B cell (primary cell): Measurements from ENCODE around the gene THBD. TPM values are rescaled to one million over a fixed set of nuclear protein-coding genes. Genes with fewer than 3 reads are reported as not detected.

Source experiments
- ATAC-seq: fragments of 200-7000 bp; cut with Tn5 transposase; one replicate; pipeline ENCODE4 v1.10.0; 2021; ENCODE audit warnings: low read depth, mild to moderate bottlenecking, moderate number of reproducible peaks, moderate library complexity
- CTCF ChIA-PET: fragments of 350-600 bp; sonication (Branson Sonifier 250); formaldehyde crosslinking; loops from one replicate; lab custom pipeline; 2021; ENCODE audit warnings: antibody characterized with exemption, inconsistent platforms; lab: Charles Lee
- POLR2A ChIA-PET: fragments of 350-600 bp; sonication (Branson Sonifier 250); formaldehyde crosslinking; loops from one replicate; lab custom pipeline; 2021; ENCODE audit warnings: antibody characterized with exemption; lab: Charles Lee
- DNase-seq: peaks from one replicate; pipeline ENCODE4 v3.0.0; 2013
- H2AFZ ChIP-seq: 2 replicates; pipeline ENCODE4 v1.6.1; 2012; ENCODE audit warnings: mild to moderate bottlenecking, low read depth, low read length; ENCODE audit not compliant: insufficient read depth, poor library complexity, severe bottlenecking
- H3K27ac ChIP-seq, 2 donors: 1 replicate in 1 of 2; 2 replicates in 1 of 2; pipeline ENCODE4 v1.5.1; 2012 to 2013; ENCODE audit warnings: low read length in 2 of 2, mild to moderate bottlenecking in 2 of 2, moderate library complexity in 1 of 2
- H3K27me3 ChIP-seq, 4 experiments: fragments of 200-600 bp in 1 of 4; sonication (generic) in 1 of 4; replicated peaks in 1 of 4; 1 replicate in 2 of 4; 2 replicates in 2 of 4; pipeline versions ENCODE4 v1.6.1 to v1.7.0; 2013 to 2016; ENCODE audit warnings: low read length in 3 of 4, mild to moderate bottlenecking in 2 of 4, mixed read lengths in 1 of 4, moderate library complexity in 1 of 4; ENCODE audit not compliant: insufficient read depth in 4 of 4, control insufficient read depth in 3 of 4; ENCODE audit errors: control extremely low read depth in 1 of 4
- H3K36me3 ChIP-seq, 2 experiments: replicated peaks in 1 of 2; 1 replicate in 1 of 2; 2 replicates in 1 of 2; pipeline versions ENCODE4 v1.6.1 to v1.7.1; 2013; ENCODE audit warnings: low read length in 1 of 2; ENCODE audit not compliant: insufficient read depth in 2 of 2, control insufficient read depth in 1 of 2; ENCODE audit errors: control extremely low read depth in 1 of 2, extremely low read depth in 1 of 2
- H3K4me1 ChIP-seq, 2 donors: fragments of 200-600 bp in 1 of 2; sonication (generic) in 1 of 2; 1 replicate in 1 of 2; 2 replicates in 1 of 2; pipeline versions ENCODE4 v1.5.1 to v1.6.1; 2013 to 2017; ENCODE audit warnings: low read length in 2 of 2; ENCODE audit not compliant: control insufficient read depth in 2 of 2, insufficient read depth in 2 of 2
- H3K4me2 ChIP-seq: replicated peaks from 2 replicates; pipeline ENCODE3; 2012; ENCODE audit warnings: mild to moderate bottlenecking, low read depth, low read length; ENCODE audit not compliant: poor library complexity, severe bottlenecking
- H3K4me3 ChIP-seq, 5 experiments: fragments of 200-600 bp in 1 of 5; sonication (generic) in 1 of 5; 1 replicate in 3 of 5; 2 replicates in 2 of 5; pipeline versions ENCODE4 v1.5.1 to v1.7.0; 2011 to 2016; ENCODE audit warnings: low read length in 4 of 5, mild to moderate bottlenecking in 4 of 5, low read depth in 2 of 5, control low read depth in 1 of 5, moderate library complexity in 1 of 5; ENCODE audit not compliant: insufficient read depth in 1 of 5; ENCODE audit errors: control extremely low read depth in 1 of 5, extremely low read depth in 1 of 5
- H3K79me2 ChIP-seq: fragments of 200-600 bp; sonication (generic); one replicate; pipeline ENCODE4 v1.6.0; 2016; ENCODE audit warnings: low read length; ENCODE audit not compliant: control insufficient read depth, insufficient read depth
- H3K9ac ChIP-seq: fragments of 200-600 bp; sonication (generic); 2 replicates; pipeline ENCODE4 v1.6.1; 2017; ENCODE audit warnings: mild to moderate bottlenecking, low read length, moderate library complexity
- H3K9me3 ChIP-seq, 3 donors: one replicate each; pipeline versions ENCODE4 v1.6.1 to v1.7.1; 2013; ENCODE audit warnings: low read length in 2 of 3; ENCODE audit not compliant: control insufficient read depth in 2 of 3, insufficient read depth in 1 of 3; ENCODE audit errors: control extremely low read depth in 1 of 3
- H4K20me1 ChIP-seq: 2 replicates; pipeline ENCODE4 v1.6.0; 2012; ENCODE audit warnings: mild to moderate bottlenecking, low read length; ENCODE audit not compliant: insufficient read depth, control insufficient read depth, poor library complexity, severe bottlenecking
- H3K27ac Mint-ChIP-seq: one replicate; pipeline ENCODE4 v1.8.0; 2021; ENCODE audit warnings: mixed read lengths
- H3K27me3 Mint-ChIP-seq: one replicate; pipeline ENCODE4 v1.8.0; 2021; ENCODE audit warnings: mixed read lengths
- H3K4me1 Mint-ChIP-seq: one replicate; pipeline ENCODE4 v1.8.0; 2021; ENCODE audit warnings: mixed read lengths
- H3K4me3 Mint-ChIP-seq: one replicate; pipeline ENCODE4 v1.8.0; 2021; ENCODE audit warnings: mixed read lengths
- H3K9me3 Mint-ChIP-seq: one replicate; pipeline ENCODE4 v1.8.0; 2022; ENCODE audit warnings: mixed read lengths; ENCODE audit not compliant: insufficient read depth
- CTCF ChIP-seq: fragments of 200-600 bp; IDR thresholded peaks from one replicate; pipeline ENCODE4 v1.8.0; 2022; ENCODE audit warnings: antibody characterized with exemption, mild to moderate bottlenecking
- EZH2 ChIP-seq: IDR thresholded peaks from 2 replicates; pipeline ENCODE4 v1.6.1; 2012; ENCODE audit warnings: borderline replicate concordance, low read depth, mild to moderate bottlenecking, moderate library complexity, low read length; ENCODE audit not compliant: insufficient read depth, poor library complexity, severe bottlenecking
- WGBS: methylation state at CpG from one replicate; pipeline ENCODE4 v1.1.5; 2013; ENCODE audit warnings: missing lambda C conversion rate; ENCODE audit not compliant: insufficient coverage; 5-methylcytosine and 5-hydroxymethylcytosine counted together
- intact Hi-C: fragments of 100-400 bp; cut with micrococcal nuclease; formaldehyde crosslinking; loops from one replicate; pipeline ENCODE4 v1.10.0; 2022
- polyA plus RNA-seq: library from polyadenylated mRNA; depleted of rRNA; stranded (reverse); fragments of >200 nt; gene quantifications from 2 replicates; pipeline ENCODE4 v1.2.3, GENCODE V29; 2012
- total RNA-seq, 2 donors: library from RNA; stranded (reverse); fragments of 120-200 nt in 1 of 2; gene quantifications; 1 replicate in 1 of 2; 2 replicates in 1 of 2; pipeline versions ENCODE4 v1.2.3 to v1.2.4, GENCODE V29; 2013 to 2022

THBD gene
- total and polyA plus RNA-seq, 2 donors (not counting 1 experiment from before 2014, with no cell fraction given) = 0.78 TPM; not detected in 1

DNA sequence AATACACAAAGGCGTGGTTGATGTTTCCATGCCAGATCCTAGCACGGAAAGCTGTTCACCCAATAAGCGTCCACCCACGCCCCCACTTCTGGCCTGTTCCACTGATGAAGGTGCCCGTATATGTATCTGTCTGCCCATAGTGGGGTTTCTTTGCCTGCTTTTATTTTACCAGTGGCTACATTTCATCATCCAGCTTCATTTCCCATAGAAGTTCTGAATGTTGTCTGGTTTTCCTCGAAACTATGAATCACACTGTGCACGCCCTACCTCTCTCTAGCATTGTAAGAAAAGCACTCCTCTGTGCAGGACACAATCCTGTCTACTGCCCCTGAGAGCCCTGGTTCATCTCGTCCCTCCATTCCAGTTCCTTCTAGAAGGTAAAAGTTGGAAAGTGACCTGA is 45.5 kb upstream of the THBD start:
- Mint-ChIP-seq H3K27ac (no peak overlapping the region), H3K9me3 (no peaks in the 10 kb centered on the region), H3K27me3 (no peaks in the 10 kb centered on the region), H3K4me3 (no peak overlapping the region), H3K4me1 (no peaks in the 10 kb centered on the region)
- ChIA-PET POLR2A (no interaction called here), CTCF (no interaction called here)
- no peaks in the 10 kb centered on the region for H3K27me3 ChIP-seq
- WGBS = 89% methylated on average over 5 of the region's 8 CpGs
- no peak for DNase-seq
- TF ChIP-seq EZH2 (no peak), CTCF (no peak)
- no peak for ATAC-seq
- no peak overlapping the region for H3K4me2 ChIP-seq
- H3K79me2 ChIP-seq = no peaks in the 10 kb centered on the region
- intact Hi-C loops = no loop called here
- H3K4me3 ChIP-seq = no peak overlapping the region
- H3K36me3 ChIP-seq = no peaks in the 10 kb centered on the region
- no peak overlapping the region for H3K27ac ChIP-seq
- H3K9ac ChIP-seq = no peak overlapping the region
- no peaks in the 10 kb centered on the region for H3K9me3 ChIP-seq
- no peaks in the 10 kb centered on the region for H3K4me1 ChIP-seq
- no peak overlapping the region for H2AFZ ChIP-seq
- H4K20me1 ChIP-seq = no peaks in the 10 kb centered on the region

GRCh38 chr20:23094213-23094896 is 44.9 kb upstream of the THBD start:
- Histone ChIP-seq H3K79me2 (no peaks in the 10 kb centered on the region), H3K27ac (no peak overlapping the region), H2AFZ (no peak overlapping the region), H4K20me1 (no peaks in the 10 kb centered on the region), H3K9ac (no peak overlapping the region), H3K9me3 (no peaks in the 10 kb centered on the region), H3K4me1 (no peaks in the 10 kb centered on the region), H3K27me3 (no peaks in the 10 kb centered on the region), H3K4me3 (no peak overlapping the region), H3K36me3 (no peaks in the 10 kb centered on the region), H3K4me2 (no peak overlapping the region)
- Mint-ChIP-seq H3K9me3 (no peaks in the 10 kb centered on the region), H3K4me1 (no peaks in the 10 kb centered on the region), H3K4me3 (no peak overlapping the region), H3K27me3 (no peaks in the 10 kb centered on the region), H3K27ac (no peak overlapping the region)
- CTCF ChIA-PET = no interaction called here
- no peak for TF ChIP-seq EZH2
- TF ChIP-seq CTCF = no peak
- no peak for DNase-seq
- ATAC-seq = no peak
- intact Hi-C loops = no loop called here
- POLR2A ChIA-PET = no interaction called here
- WGBS = 84% methylated on average over 13 of the region's 13 CpGs
